Measurements from ENCODE around the gene MSH4.

Gene MSH4

DNA sequence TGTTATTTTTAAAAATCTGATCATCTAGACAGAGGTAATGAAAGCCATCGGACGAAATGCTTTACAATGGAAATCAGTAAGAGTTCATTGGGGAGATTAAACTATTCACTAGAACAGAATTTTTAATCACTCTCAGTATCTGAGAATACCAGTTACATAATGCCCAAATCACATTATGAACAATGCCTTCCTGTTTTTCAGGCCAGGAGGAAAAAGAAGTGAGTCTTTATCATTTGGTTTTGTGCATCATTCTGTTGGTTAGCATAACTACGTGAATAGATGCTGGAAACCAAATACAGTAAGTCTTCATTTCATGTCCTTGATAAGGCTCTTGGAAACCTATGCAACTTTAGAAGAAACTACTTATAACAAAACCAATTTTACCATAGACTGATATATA lies 153.5 kb downstream of the MSH4 start:
- no peak for DNase-seq

DNA sequence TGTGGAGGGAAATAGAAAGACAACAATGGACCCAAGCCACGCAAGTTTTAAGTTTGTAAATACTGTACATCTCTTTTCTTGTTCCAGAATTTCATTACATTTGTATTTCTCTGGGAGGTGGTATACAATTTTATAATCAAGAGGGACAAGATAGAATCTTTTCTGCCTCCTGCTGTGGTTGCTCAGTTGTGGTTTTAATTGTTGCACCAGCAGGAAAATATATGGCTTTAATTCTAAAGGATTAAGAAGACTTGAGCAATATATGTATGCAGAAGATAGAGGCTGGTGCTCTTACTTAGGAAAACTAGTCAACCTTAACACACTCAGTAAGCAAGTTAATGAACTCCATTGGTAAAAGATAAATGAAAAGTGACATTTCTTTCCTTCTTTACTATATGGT lies 155.3 kb downstream of the MSH4 start:
- no peak for DNase-seq

DNA sequence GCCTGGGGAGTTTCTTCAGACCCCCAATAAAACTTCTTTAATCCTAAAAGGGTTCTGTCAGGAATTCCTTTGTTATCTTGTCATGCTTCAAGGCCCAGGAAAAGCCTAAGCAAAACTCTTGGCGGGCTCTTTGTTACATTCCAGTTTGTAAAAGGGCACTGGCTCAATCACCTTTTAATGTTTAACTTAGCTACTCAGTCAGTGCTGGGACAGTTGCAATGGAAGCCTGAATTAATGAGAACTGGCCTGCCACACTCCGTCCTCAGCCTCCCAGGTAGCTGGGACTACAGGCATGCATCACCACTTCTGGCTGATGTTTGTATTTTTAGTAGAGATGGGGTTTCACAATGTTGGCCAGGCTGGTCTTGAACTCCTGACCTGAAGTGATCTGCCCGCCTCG lies 156.8 kb downstream of the MSH4 start:
- DNase-seq, result no peak

DNA sequence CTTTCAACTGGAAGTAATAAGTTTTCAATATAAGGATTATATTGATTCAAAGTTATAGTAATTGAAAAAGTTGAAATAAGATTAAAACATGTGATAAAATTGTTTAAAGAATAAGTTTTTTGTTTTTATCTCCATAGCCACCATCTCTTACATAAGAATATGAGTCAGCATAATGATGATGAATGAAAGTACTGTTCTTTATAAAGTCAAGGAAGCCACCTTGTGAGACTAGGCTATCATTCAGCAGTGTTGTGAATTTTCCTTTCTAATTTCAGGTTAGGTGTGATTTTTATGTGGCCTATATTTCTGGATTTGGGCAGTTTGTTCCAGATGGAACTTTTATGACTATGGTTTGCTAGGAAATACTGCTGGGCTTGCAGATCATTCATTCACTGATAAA lies 157.9 kb downstream of the MSH4 start:
- DNase-seq, result no peak
